Mesenchymal stem cell (in vitro differentiated cells and primary cell): ENCODE data around the gene SESN1.

ENCODE experiments used
- DNase-seq: peaks from one replicate; pipeline ENCODE4 v3.0.0-alpha.2; 2013
- H2AFZ ChIP-seq: one replicate; pipeline ENCODE4 v1.6.1; 2013; ENCODE audit warnings: low read depth, mild to moderate bottlenecking, control low read depth, inconsistent platforms, low read length, moderate library complexity
- H2AK5ac ChIP-seq: 2 replicates; pipeline ENCODE4 v1.6.1; 2013; ENCODE audit warnings: low read length, moderate library complexity, mild to moderate bottlenecking, inconsistent platforms; ENCODE audit not compliant: severe bottlenecking
- H2BK120ac ChIP-seq: one replicate; pipeline ENCODE4 v1.6.1; 2013; ENCODE audit warnings: low read depth, mild to moderate bottlenecking, inconsistent platforms, low read length, moderate library complexity
- H2BK12ac ChIP-seq, 2 experiments: one replicate each; pipeline ENCODE4 v1.6.1; 2013; ENCODE audit warnings: inconsistent platforms in 2 of 2, low read length in 2 of 2, mild to moderate bottlenecking in 2 of 2, moderate library complexity in 2 of 2, control low read depth in 1 of 2
- H2BK15ac ChIP-seq: one replicate; pipeline ENCODE4 v1.6.1; 2013; ENCODE audit warnings: mild to moderate bottlenecking, low read depth, inconsistent platforms; ENCODE audit not compliant: poor library complexity, severe bottlenecking
- H2BK5ac ChIP-seq: 2 replicates; pipeline ENCODE4 v1.6.1; 2013; ENCODE audit warnings: low read depth, mild to moderate bottlenecking, low read length, control low read depth, inconsistent platforms; ENCODE audit not compliant: poor library complexity, severe bottlenecking
- H3K14ac ChIP-seq, 2 experiments: one replicate each; pipeline ENCODE4 v1.6.1; 2013; ENCODE audit warnings: inconsistent platforms in 2 of 2, low read length in 2 of 2, control low read depth in 1 of 2, mild to moderate bottlenecking in 1 of 2, moderate library complexity in 1 of 2
- H3K18ac ChIP-seq, 2 experiments: one replicate each; pipeline ENCODE4 v1.6.1; 2013; ENCODE audit warnings: inconsistent platforms in 2 of 2, low read length in 2 of 2, control low read depth in 1 of 2, low read depth in 1 of 2, mild to moderate bottlenecking in 1 of 2
- H3K23ac ChIP-seq, 2 experiments: one replicate each; pipeline ENCODE4 v1.6.1; 2013; ENCODE audit warnings: inconsistent platforms in 2 of 2, low read length in 2 of 2, mild to moderate bottlenecking in 2 of 2, moderate library complexity in 2 of 2, control low read depth in 1 of 2
- H3K27ac ChIP-seq: 2 replicates; pipeline ENCODE4 v1.5.1; 2013; ENCODE audit warnings: mild to moderate bottlenecking, moderate library complexity, low read length, control low read depth, inconsistent platforms; ENCODE audit not compliant: poor library complexity, severe bottlenecking
- H3K27me3 ChIP-seq, 2 experiments: 2 replicates each; pipeline versions ENCODE4 v1.6.1 to v1.7.0; 2013; ENCODE audit warnings: low read length in 2 of 2, mild to moderate bottlenecking in 2 of 2, moderate library complexity in 2 of 2, control low read depth in 1 of 2, inconsistent platforms in 1 of 2; ENCODE audit not compliant: control insufficient read depth in 1 of 2, insufficient read depth in 1 of 2
- H3K36me3 ChIP-seq, 2 experiments: 2 replicates each; pipeline versions ENCODE4 v1.6.1 to v1.7.0; 2013; ENCODE audit warnings: low read length in 2 of 2, control low read depth in 1 of 2, inconsistent platforms in 1 of 2, low read depth in 1 of 2, mild to moderate bottlenecking in 1 of 2; ENCODE audit not compliant: insufficient read depth in 2 of 2, control insufficient read depth in 1 of 2
- H3K4ac ChIP-seq, 2 experiments: one replicate each; pipeline ENCODE4 v1.6.1; 2013; ENCODE audit warnings: inconsistent platforms in 2 of 2, low read length in 2 of 2, mild to moderate bottlenecking in 2 of 2, moderate library complexity in 2 of 2, control low read depth in 1 of 2, low read depth in 1 of 2
- H3K4me1 ChIP-seq: 2 replicates; pipeline ENCODE4 v1.6.1; 2013; ENCODE audit warnings: low read depth, low read length, control low read depth; ENCODE audit not compliant: control insufficient read depth, insufficient read depth
- H3K4me2 ChIP-seq: 2 replicates; pipeline ENCODE4 v1.6.1; 2013; ENCODE audit warnings: low read length, mild to moderate bottlenecking, inconsistent platforms; ENCODE audit not compliant: poor library complexity, severe bottlenecking
- H3K4me3 ChIP-seq, 2 experiments: 2 replicates each; pipeline versions ENCODE4 v1.5.1 to v1.7.0; 2013; ENCODE audit warnings: low read length in 2 of 2, mild to moderate bottlenecking in 2 of 2, control low read depth in 1 of 2, low read depth in 1 of 2; ENCODE audit not compliant: insufficient read depth in 1 of 2
- H3K79me1 ChIP-seq: replicated peaks from 2 replicates; pipeline ENCODE4 v1.6.1; 2013; ENCODE audit warnings: mild to moderate bottlenecking, control low read depth, low read length, inconsistent platforms; ENCODE audit not compliant: poor library complexity, severe bottlenecking
- H3K9ac ChIP-seq: 2 replicates; pipeline ENCODE4 v1.7.0; 2013; ENCODE audit warnings: mild to moderate bottlenecking, low read length, moderate library complexity
- H3K9me3 ChIP-seq: 2 replicates; pipeline ENCODE4 v1.7.0; 2013; ENCODE audit warnings: mild to moderate bottlenecking, low read length; ENCODE audit not compliant: control insufficient read depth
- H4K8ac ChIP-seq: one replicate; pipeline ENCODE4 v1.6.1; 2013; ENCODE audit warnings: inconsistent platforms, mild to moderate bottlenecking, low read length, moderate library complexity
- H4K91ac ChIP-seq: one replicate; pipeline ENCODE4 v1.6.1; 2013; ENCODE audit warnings: mild to moderate bottlenecking, low read length, inconsistent platforms
- WGBS: methylation state at CpG from one replicate; pipeline ENCODE4 v1.1.7; 2013; ENCODE audit warnings: mixed read lengths; 5-methylcytosine and 5-hydroxymethylcytosine counted together

Gene SESN1

GRCh38 chr6:109002882-109003281 is 91.8 kb downstream of the SESN1 start:
- Histone ChIP-seq H3K27ac (no peak overlapping the region), H3K36me3 (peaks cover 2 to 42% of the 10 kb centered on the region in 2 experiments), H3K4me2 (no peak overlapping the region), H2BK120ac (no peak overlapping the region), H3K14ac (no peak overlapping the region), H3K4me1 (no peaks in the 10 kb centered on the region), H3K27me3 (no peaks in the 10 kb centered on the region), H3K18ac (no peak overlapping the region), H2AK5ac (no peak overlapping the region), H3K9ac (peak overlapping the region; percentile 39), H3K79me1 (peaks cover 8% of the 10 kb centered on the region), H3K9me3 (no peaks in the 10 kb centered on the region), H3K4ac (no peak overlapping the region), H2BK5ac (no peak overlapping the region), H2BK12ac (no peak overlapping the region), H4K91ac (no peak overlapping the region), H4K8ac (no peak overlapping the region), H3K4me3 (peak overlapping the region in 1 of 2 experiments; percentile 22), H3K23ac (no peak overlapping the region), H2BK15ac (no peak overlapping the region), H2AFZ (no peak overlapping the region)
- DNase-seq, result no peak

DNA sequence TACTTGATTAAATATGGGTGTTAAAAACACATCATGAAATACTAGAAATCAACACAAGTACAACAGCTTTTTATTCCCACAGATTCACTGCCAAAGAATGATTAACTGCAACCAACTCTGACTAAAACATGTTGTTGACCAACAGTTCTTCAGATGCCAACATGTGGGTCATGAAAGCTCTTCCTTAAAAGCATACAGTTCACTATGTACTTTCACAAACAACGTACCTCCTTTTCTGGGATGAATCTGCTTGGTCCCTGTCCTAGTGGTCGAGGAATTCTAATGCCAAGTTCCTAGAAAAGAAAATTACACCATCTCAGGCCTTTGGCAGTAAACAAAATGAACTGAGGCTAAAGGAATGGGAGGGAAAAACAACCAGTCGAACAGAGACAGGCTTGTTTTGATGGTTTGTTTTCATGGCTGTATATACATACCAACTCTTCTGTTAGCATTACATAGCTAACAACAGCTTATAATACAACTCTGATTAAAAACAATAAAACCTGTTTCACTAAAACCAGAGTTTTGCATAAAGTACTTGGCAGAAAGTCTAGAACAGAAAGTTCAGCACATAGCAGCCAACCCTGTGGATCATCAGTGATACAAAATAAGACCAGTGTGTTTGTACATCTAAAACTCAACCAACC is 92.5 kb downstream of the SESN1 start:
- H3K79me1 ChIP-seq, result peaks cover 8% of the 10 kb centered on the region
- H3K27me3 ChIP-seq, result no peaks in the 10 kb centered on the region
- H3K23ac ChIP-seq, result no peak overlapping the region
- no peak overlapping the region for H3K4ac ChIP-seq
- WGBS, result 100% methylated on average over 2 of the region's 3 CpGs
- H2BK120ac ChIP-seq, result no peak overlapping the region
- H3K36me3 ChIP-seq, result peaks cover 2 to 49% of the 10 kb centered on the region in 2 experiments
- H2BK5ac ChIP-seq, result no peak overlapping the region
- peak overlapping the region in 1 of 2 experiments; percentile 22 for H3K4me3 ChIP-seq
- H3K18ac ChIP-seq, result no peak overlapping the region
- H3K4me1 ChIP-seq, result no peaks in the 10 kb centered on the region
- H2BK12ac ChIP-seq, result no peak overlapping the region
- no peak overlapping the region for H2BK15ac ChIP-seq
- H3K14ac ChIP-seq, result no peak overlapping the region
- H2AFZ ChIP-seq, result no peak overlapping the region
- no peak overlapping the region for H3K27ac ChIP-seq
- peak; percentile 28 for DNase-seq
- H2AK5ac ChIP-seq, result no peak overlapping the region
- no peaks in the 10 kb centered on the region for H3K9me3 ChIP-seq
- H4K91ac ChIP-seq, result no peak overlapping the region
- H3K4me2 ChIP-seq, result no peak overlapping the region
- no peak overlapping the region for H4K8ac ChIP-seq
- H3K9ac ChIP-seq, result peak overlapping the region; percentile 39

- Histone ChIP-seq H3K79me1 (peaks cover 8% of the 10 kb centered on the region), H3K4ac (no peak overlapping the region)
These were observed 93.3 kb downstream of the SESN1 start for GRCh38 chr6:109001291-109001894.

GRCh38 chr6:109000289-109000688 is 94.4 kb downstream of the SESN1 start:
- Histone ChIP-seq H3K27ac (no peak overlapping the region), H2BK120ac (no peak overlapping the region), H3K18ac (no peak overlapping the region), H2BK12ac (no peak overlapping the region), H2BK15ac (no peak overlapping the region), H3K27me3 (no peaks in the 10 kb centered on the region), H4K91ac (no peak overlapping the region), H4K8ac (no peak overlapping the region), H3K9me3 (no peaks in the 10 kb centered on the region), H3K79me1 (peaks cover 10% of the 10 kb centered on the region), H2BK5ac (no peak overlapping the region), H2AK5ac (no peak overlapping the region), H3K9ac (no peak overlapping the region), H3K14ac (no peak overlapping the region), H3K4me1 (no peaks in the 10 kb centered on the region), H3K36me3 (peaks cover 2 to 64% of the 10 kb centered on the region in 2 experiments), H3K4me2 (no peak overlapping the region), H3K23ac (no peak overlapping the region), H3K4me3 (no peak overlapping the region), H2AFZ (no peak overlapping the region), H3K4ac (no peak overlapping the region)
- no peak for DNase-seq
- WGBS, result no CpG with 5 or more reads among the region's 2 CpGs

More at GRCh38 chr6:109001291-109001894, 93.3 kb downstream of the SESN1 start:
- Histone ChIP-seq H3K18ac (no peak overlapping the region), H3K9me3 (no peaks in the 10 kb centered on the region), H3K4me2 (no peak overlapping the region), H3K23ac (no peak overlapping the region), H2BK12ac (no peak overlapping the region), H3K4me3 (peak overlapping the region in 1 of 2 experiments; percentile 22), H3K14ac (no peak overlapping the region), H3K36me3 (peaks cover 2 to 54% of the 10 kb centered on the region in 2 experiments), H4K8ac (no peak overlapping the region), H2BK15ac (no peak overlapping the region), H2BK5ac (no peak overlapping the region), H4K91ac (no peak overlapping the region), H3K9ac (no peak overlapping the region), H2AFZ (no peak overlapping the region), H3K27ac (no peak overlapping the region), H3K4me1 (no peaks in the 10 kb centered on the region), H3K27me3 (no peaks in the 10 kb centered on the region), H2AK5ac (no peak overlapping the region), H2BK120ac (no peak overlapping the region)
- no peak for DNase-seq
- WGBS, result 98% methylated on average over 5 of the region's 7 CpGs
